ENCODE measurements around the gene NECTIN3.

DNA sequence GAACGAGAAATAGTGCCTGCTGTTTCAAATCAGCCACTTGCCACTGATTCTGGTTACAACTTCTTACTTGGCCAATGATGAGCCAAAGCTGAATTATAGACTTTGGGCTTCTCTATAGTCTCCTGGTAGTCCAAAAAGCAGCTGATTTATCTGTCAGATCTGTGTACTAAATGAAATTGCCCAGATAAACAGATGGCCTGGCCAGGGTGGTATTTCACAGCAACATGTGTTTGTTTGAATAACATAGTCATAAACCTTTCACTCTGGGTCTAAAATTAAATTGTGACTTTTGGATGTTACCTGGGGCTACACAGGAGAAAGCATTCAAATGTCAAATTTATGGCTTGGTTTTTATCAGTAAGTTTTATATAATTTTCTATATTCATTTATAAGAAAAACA, 147.0 kb downstream of the NECTIN3 start:
- TF ChIP-seq, protein P1, sequence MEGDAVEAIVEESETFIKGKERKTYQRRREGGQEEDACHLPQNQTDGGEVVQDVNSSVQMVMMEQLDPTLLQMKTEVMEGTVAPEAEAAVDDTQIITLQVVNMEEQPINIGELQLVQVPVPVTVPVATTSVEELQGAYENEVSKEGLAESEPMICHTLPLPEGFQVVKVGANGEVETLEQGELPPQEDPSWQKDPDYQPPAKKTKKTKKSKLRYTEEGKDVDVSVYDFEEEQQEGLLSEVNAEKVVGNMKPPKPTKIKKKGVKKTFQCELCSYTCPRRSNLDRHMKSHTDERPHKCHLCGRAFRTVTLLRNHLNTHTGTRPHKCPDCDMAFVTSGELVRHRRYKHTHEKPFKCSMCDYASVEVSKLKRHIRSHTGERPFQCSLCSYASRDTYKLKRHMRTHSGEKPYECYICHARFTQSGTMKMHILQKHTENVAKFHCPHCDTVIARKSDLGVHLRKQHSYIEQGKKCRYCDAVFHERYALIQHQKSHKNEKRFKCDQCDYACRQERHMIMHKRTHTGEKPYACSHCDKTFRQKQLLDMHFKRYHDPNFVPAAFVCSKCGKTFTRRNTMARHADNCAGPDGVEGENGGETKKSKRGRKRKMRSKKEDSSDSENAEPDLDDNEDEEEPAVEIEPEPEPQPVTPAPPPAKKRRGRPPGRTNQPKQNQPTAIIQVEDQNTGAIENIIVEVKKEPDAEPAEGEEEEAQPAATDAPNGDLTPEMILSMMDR (IDR thresholded peaks at IDR 0.05) = no peak
- TF ChIP-seq POLR2A (IDR thresholded peaks at IDR 0.05) = no peak

Data from upper lobe of left lung (tissue), 4 donors.